HG03469 (cell line): ENCODE results near the gene SDHC.
A peak's percentile ranks its signal among the peaks of the same experiment; 100 is the strongest.
"Not testable (repeated sequence)": the region's sequence is repeated elsewhere in the genome, so short reads cannot be mapped to it uniquely, and the experiment has no call there.

Experiments
- ATAC-seq: cut with Tn5 transposase; IDR thresholded peaks from one replicate; pipeline ENCODE4 v1.9.1; 2021; ENCODE audit warnings: mild to moderate bottlenecking, moderate library complexity, moderate number of reproducible peaks; ENCODE audit not compliant: unreplicated experiment

Gene SDHC

GRCh38 chr1:161381707-161382106, 67.5 kb downstream of the SDHC start:
- ATAC-seq: no peak

- ATAC-seq: no peak
These were observed 68.2 kb downstream of the SDHC start for GRCh38 chr1:161382214-161383019.

- no peak for ATAC-seq
These were observed 74.5 kb downstream of the SDHC start for GRCh38 chr1:161388639-161389038.

- ATAC-seq: not testable (repeated sequence)
These were observed 75.0 kb downstream of the SDHC start for GRCh38 chr1:161389158-161389557.

GRCh38 chr1:161389691-161390558, 75.7 kb downstream of the SDHC start:
- ATAC-seq: peak; percentile 58

GRCh38 chr1:161390559-161390858, 76.3 kb downstream of the SDHC start:
- ATAC-seq: no peak

- ATAC-seq: not testable (repeated sequence)
These were observed 77.0 kb downstream of the SDHC start for GRCh38 chr1:161391136-161391535.

- no peak for ATAC-seq
These were observed 77.4 kb downstream of the SDHC start for GRCh38 chr1:161391611-161392010.

GRCh38 chr1:161393151-161393550, 79.0 kb downstream of the SDHC start:
- ATAC-seq: no peak

- not testable (repeated sequence) for ATAC-seq
These were observed 82.9 kb downstream of the SDHC start for GRCh38 chr1:161397038-161397437.

GRCh38 chr1:161398900-161399256, 84.7 kb downstream of the SDHC start:
- ATAC-seq: no peak

- peak; percentile 56 for ATAC-seq
These were observed 85.2 kb downstream of the SDHC start for GRCh38 chr1:161399257-161399998.

GRCh38 chr1:161402446-161402845, 88.3 kb downstream of the SDHC start:
- ATAC-seq: no peak

- ATAC-seq: no peak
These were observed 89.9 kb downstream of the SDHC start for GRCh38 chr1:161404051-161404597.

- not testable (repeated sequence) for ATAC-seq
These were observed 92.4 kb downstream of the SDHC start for GRCh38 chr1:161406551-161406950.

GRCh38 chr1:161407451-161407985, 93.3 kb downstream of the SDHC start:
- ATAC-seq: no peak

GRCh38 chr1:161408429-161409052, 94.4 kb downstream of the SDHC start:
- no peak for ATAC-seq

GRCh38 chr1:161409848-161410635, 95.9 kb downstream of the SDHC start:
- ATAC-seq: not testable (repeated sequence)

- ATAC-seq: not testable (repeated sequence)
These were observed 96.4 kb downstream of the SDHC start for GRCh38 chr1:161410636-161410970.
